Activated CD8-positive, alpha-beta T cell treated with anti-CD3 and anti-CD28 coated beads for 36 hours (primary cell): ENCODE data around the gene SLC30A7. TPM values are rescaled to one million over a fixed set of nuclear protein-coding genes. Genes with fewer than 3 reads are reported as not detected.
A peak's percentile ranks its signal among the peaks of the same experiment; 100 is the strongest.

Experiments
- ATAC-seq: fragments of 200-7000 bp; cut with Tn5 transposase; one replicate; pipeline ENCODE4 v1.10.0; 2021; ENCODE audit warnings: mild to moderate bottlenecking, moderate library complexity
- CTCF ChIA-PET: fragments of 350-600 bp; sonication (Branson Sonifier 250); formaldehyde crosslinking; loops from one replicate; lab custom pipeline; 2021; ENCODE audit warnings: antibody characterized with exemption; lab: Charles Lee
- POLR2A ChIA-PET: fragments of 350-600 bp; sonication (Branson Sonifier 250); formaldehyde crosslinking; loops from one replicate; lab custom pipeline; 2021; ENCODE audit warnings: antibody characterized with exemption; lab: Charles Lee
- DNase-seq: peaks from one replicate; pipeline ENCODE4 v3.0.0-alpha.2; 2020
- H3K27ac Mint-ChIP-seq: one replicate; pipeline ENCODE4 v1.8.0; 2021; ENCODE audit warnings: mild to moderate bottlenecking, mixed read lengths
- H3K27me3 Mint-ChIP-seq: one replicate; pipeline ENCODE4 v1.8.0; 2021; ENCODE audit warnings: mixed read lengths
- H3K36me3 Mint-ChIP-seq: one replicate; pipeline ENCODE4 v1.8.0; 2021; ENCODE audit warnings: low read depth, mixed read lengths
- H3K4me1 Mint-ChIP-seq: one replicate; pipeline ENCODE4 v1.8.0; 2021; ENCODE audit warnings: low read depth, mixed read lengths
- H3K4me3 Mint-ChIP-seq: one replicate; pipeline ENCODE4 v1.8.0; 2021; ENCODE audit warnings: mild to moderate bottlenecking, moderate library complexity, mixed read lengths
- H3K9me3 Mint-ChIP-seq: one replicate; pipeline ENCODE4 v1.8.0; 2021; ENCODE audit warnings: mixed read lengths
- intact Hi-C: fragments of 100-400 bp; cut with micrococcal nuclease; formaldehyde crosslinking; loops from one replicate; pipeline ENCODE4 v1.10.0; 2022
- total RNA-seq, 2 experiments: library from RNA; stranded (reverse); gene quantifications; one replicate each; pipeline ENCODE4 v1.2.3, GENCODE V29; 2021
- TF ChIP-seq, protein P1 (sequence below): fragments of 200-600 bp; IDR thresholded peaks from one replicate; pipeline ENCODE4 v1.8.0; 2022; ENCODE audit warnings: antibody characterized with exemption, mild to moderate bottlenecking

The SLC30A7 gene
- total RNA-seq, 2 experiments from 2014 or later = 32.0 to 36.1 TPM

DNA sequence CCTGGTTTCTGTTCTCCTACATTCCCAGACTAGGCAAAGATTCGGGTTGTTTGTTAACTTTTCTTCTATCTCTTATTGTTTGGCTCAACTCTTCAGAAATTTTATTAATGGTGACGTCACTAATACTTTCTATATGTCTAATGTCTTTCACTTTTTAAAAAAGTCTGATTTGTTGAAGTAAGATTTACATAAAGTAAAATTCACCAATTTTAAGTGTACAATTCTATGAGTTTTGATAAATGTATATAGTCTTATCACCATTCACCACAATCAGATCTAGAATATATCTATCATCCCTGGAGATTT lies 29.0 kb upstream of the SLC30A7 start:
- ATAC-seq (no peak), DNase-seq (no peak)
- POLR2A ChIA-PET = interaction anchor here (0.5 kb wide), 1 partner anchor 436 kb away, joined by 4 read pairs; no protein-coding TSS in a partner anchor
- Mint-ChIP-seq H3K9me3 (no peaks in the 10 kb centered on the region), H3K4me1 (no peaks in the 10 kb centered on the region), H3K27ac (no peak overlapping the region), H3K27me3 (no peaks in the 10 kb centered on the region), H3K36me3 (no peaks in the 10 kb centered on the region), H3K4me3 (no peak overlapping the region)
- CTCF ChIA-PET = interaction anchor here (0.7 to 4.8 kb wide), 6 partner anchors 9 to 406 kb away, joined by 3 to 67 read pairs (median 4); no protein-coding TSS in a partner anchor
- TF ChIP-seq, protein P1, sequence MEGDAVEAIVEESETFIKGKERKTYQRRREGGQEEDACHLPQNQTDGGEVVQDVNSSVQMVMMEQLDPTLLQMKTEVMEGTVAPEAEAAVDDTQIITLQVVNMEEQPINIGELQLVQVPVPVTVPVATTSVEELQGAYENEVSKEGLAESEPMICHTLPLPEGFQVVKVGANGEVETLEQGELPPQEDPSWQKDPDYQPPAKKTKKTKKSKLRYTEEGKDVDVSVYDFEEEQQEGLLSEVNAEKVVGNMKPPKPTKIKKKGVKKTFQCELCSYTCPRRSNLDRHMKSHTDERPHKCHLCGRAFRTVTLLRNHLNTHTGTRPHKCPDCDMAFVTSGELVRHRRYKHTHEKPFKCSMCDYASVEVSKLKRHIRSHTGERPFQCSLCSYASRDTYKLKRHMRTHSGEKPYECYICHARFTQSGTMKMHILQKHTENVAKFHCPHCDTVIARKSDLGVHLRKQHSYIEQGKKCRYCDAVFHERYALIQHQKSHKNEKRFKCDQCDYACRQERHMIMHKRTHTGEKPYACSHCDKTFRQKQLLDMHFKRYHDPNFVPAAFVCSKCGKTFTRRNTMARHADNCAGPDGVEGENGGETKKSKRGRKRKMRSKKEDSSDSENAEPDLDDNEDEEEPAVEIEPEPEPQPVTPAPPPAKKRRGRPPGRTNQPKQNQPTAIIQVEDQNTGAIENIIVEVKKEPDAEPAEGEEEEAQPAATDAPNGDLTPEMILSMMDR = no peak
- intact Hi-C loops = loop anchor here (2.0 to 10.0 kb wide), 3 partner anchors 260 to 1060 kb away; partner anchors contain the start of gene GPR88

DNA sequence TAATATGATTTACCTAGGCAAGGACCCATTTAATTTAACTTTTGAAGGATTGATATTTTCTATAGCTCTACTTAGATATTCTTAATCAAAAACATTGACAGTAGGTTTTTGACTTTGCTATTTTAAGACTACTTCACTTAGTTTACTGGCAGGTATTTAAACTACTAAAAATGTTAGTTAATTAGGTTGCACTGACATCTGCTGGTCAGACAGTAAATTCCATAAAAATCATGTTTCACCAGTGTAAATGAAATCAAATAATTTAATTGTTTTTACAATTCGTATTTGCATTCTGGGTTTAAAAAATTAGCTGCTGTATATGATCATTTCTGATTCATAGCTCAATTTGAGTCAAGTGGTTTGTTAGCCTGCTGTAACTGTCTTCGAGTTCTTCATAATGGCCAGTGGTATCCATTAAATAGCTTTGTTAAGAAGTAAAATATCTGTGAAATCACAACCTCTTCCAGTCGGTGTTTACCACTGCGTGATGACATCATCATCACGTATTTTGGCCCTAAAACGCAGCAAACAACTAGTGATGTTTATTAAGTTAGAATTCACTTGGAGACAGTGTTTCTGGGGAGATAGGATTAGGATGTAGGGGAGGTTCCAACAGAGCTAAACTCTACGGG lies 27.4 kb upstream of the SLC30A7 start:
- ChIA-PET CTCF (interaction anchor here (0.6 to 4.8 kb wide), 46 partner anchors 10 to 1065 kb away, joined by 3 to 67 read pairs (median 4); partner anchors contain the start of gene EXTL2), POLR2A (no interaction called here)
- TF ChIP-seq, protein P1 = peak; percentile 64
- intact Hi-C loops = loop anchor here (2.0 to 10.0 kb wide), 3 partner anchors 334 to 1061 kb away; partner anchors contain the start of gene GPR88
- Mint-ChIP-seq H3K27ac (no peak overlapping the region), H3K36me3 (no peaks in the 10 kb centered on the region), H3K4me3 (no peak overlapping the region), H3K4me1 (no peaks in the 10 kb centered on the region), H3K9me3 (no peaks in the 10 kb centered on the region), H3K27me3 (no peaks in the 10 kb centered on the region)
- ATAC-seq (peak; percentile 61), DNase-seq (no peak)

DNA sequence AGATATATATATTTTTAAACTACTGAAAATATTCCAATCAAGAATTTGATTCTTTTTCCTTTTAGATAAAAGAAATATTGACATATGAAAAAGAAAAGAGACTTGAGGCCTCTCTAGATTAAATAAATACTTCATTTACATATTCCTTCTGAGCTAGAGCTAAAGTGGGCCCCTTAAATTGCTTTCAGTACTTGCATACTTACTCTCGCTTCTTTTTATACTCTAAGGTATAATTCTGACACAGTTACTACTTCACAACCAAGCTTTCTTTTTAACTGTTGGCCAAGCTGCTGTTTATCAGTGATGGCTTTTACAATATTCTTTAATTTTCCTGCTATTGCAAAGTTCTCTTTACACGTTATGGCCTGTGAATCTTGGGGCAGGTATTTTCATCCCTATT lies 25.9 kb upstream of the SLC30A7 start:
- POLR2A ChIA-PET = no interaction called here

DNA sequence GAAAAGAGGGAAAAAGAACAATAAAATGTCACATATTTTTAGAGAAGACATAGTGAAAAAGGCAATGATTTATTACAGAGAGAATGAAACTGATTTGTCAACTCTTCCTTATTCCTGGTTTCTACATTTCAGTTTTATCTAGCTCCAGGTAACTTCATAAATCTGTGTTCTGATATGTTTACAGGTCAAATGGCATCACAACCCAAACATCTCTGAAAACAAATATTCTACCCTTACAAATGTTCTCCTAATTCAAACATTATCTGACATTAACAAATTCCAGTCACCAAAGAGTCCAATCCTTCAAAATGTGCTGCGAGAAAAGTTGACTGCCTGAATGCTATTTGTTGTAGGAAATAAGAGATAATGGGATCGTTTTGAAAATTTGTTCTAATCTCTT lies 21.5 kb upstream of the SLC30A7 start:
- POLR2A ChIA-PET = no interaction called here
- intact Hi-C loops = no loop called here
- no peaks in the 10 kb centered on the region for H3K4me1 Mint-ChIP-seq
- no peaks in the 10 kb centered on the region for H3K9me3 Mint-ChIP-seq
- H3K4me3 Mint-ChIP-seq = no peak overlapping the region
- CTCF ChIA-PET = interaction anchor here (1.1 kb wide), 1 partner anchor 411 kb away, joined by 4 read pairs; no protein-coding TSS in a partner anchor
- H3K27ac Mint-ChIP-seq = no peak overlapping the region
- ATAC-seq (no peak), DNase-seq (no peak)
- TF ChIP-seq, protein P1 = no peak
- no peaks in the 10 kb centered on the region for H3K36me3 Mint-ChIP-seq
- no peaks in the 10 kb centered on the region for H3K27me3 Mint-ChIP-seq

More for the DNA sequence above, 25.9 kb upstream of the SLC30A7 start:
- Mint-ChIP-seq H3K4me3 (no peak overlapping the region), H3K4me1 (no peaks in the 10 kb centered on the region), H3K27me3 (no peaks in the 10 kb centered on the region), H3K9me3 (no peaks in the 10 kb centered on the region), H3K36me3 (no peaks in the 10 kb centered on the region), H3K27ac (no peak overlapping the region)
- TF ChIP-seq, protein P1 = no peak
- ATAC-seq (no peak), DNase-seq (no peak)
- intact Hi-C loops = loop anchor here (2.0 to 10.0 kb wide), 3 partner anchors 335 to 1063 kb away; partner anchors contain the start of gene GPR88
- CTCF ChIA-PET = interaction anchor here (1.4 to 4.8 kb wide), 4 partner anchors 9 to 410 kb away, joined by 3 to 67 read pairs (median 19); no protein-coding TSS in a partner anchor

DNA sequence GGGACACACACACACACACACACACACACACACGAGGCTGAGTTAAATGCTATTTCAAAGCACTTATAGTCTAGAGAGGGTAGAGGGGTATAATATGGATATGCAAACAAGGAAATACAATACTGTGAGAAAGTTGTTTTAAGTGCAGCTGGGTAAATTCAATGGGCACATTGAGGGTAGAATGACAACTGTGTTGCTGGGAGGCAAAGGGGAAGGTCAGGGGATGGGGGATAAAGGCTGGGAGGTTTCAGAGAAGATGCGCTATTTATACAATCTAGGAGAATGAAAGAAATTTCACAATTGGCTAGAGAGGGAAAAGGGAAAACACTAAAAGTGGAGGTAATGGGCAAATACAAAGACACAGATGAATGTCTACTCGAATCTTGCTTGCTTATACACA lies 20.7 kb upstream of the SLC30A7 start:
- no peak for ATAC-seq
- no peak for DNase-seq
- no peaks in the 10 kb centered on the region for H3K9me3 Mint-ChIP-seq
- intact Hi-C loops = no loop called here
- TF ChIP-seq, protein P1 = no peak
- H3K4me1 Mint-ChIP-seq = peaks cover 4% of the 10 kb centered on the region
- H3K27ac Mint-ChIP-seq = no peak overlapping the region
- H3K36me3 Mint-ChIP-seq = no peaks in the 10 kb centered on the region
- H3K27me3 Mint-ChIP-seq = no peaks in the 10 kb centered on the region
- no peak overlapping the region for H3K4me3 Mint-ChIP-seq
- ChIA-PET POLR2A (interaction anchor here (1.0 kb wide), 1 partner anchor 21 kb away, joined by 3 read pairs; no protein-coding TSS in a partner anchor), CTCF (no interaction called here)
